Hippocampal formation (tissue), 2 donors: ENCODE measurements around the gene TMEM130.

Experiments
- DNase-seq, 2 donors: peaks; one replicate each; lab custom pipeline; 2025; lab: John Stamatoyannopoulos, UW

Gene TMEM130

GRCh38 chr7:98808751-98809460, 60.9 kb downstream of the TMEM130 start:
- no peak for DNase-seq

DNA sequence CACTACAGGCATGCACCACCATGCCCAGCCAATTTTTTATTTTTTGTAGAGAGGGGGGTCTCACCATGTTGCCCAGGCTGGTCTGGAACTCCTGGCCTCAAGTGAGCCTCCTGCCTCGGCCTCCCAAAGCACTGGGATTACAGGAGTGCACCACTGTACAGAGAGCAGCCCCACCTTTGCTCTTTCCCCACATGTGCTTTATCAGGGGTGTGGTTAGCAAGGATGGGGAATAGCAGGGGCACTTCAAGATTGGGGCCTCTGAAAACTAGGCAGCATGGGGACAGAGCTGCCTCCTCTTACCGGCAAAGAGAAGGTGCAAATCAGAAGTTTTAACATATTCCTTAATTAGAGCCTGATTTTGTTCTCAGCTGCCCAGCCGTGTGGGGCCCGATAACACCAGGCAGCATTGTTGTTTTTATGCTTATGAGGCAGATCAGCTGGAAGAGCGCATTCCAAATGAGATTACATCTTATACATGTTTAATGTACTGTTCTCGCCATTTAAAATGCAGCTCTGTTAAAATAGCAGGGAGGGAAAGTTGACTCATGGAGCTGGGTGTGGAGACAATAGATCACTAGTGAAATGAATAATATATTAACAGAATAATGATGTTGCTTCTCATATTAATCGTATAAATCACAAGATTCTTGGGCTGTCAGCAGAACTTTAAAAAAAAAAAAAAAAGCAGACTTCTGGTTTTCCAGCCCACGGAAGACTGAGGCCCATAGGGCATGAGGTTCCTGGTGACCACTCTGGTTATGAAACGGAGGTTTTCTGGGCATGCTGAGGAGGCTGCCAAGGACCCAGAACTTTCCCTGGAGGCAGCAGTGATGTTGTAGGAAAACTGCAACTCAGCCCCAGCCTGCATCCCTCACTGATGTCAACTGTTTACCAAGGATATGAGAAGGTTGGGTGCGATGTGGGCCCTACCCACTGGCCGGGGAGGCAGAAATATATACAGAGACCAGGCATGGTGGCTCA, 62.5 kb downstream of the TMEM130 start:
- no peak for DNase-seq

- DNase-seq: no peak
Measured at GRCh38 chr7:98805956-98806838, 63.6 kb downstream of the TMEM130 start.

DNA sequence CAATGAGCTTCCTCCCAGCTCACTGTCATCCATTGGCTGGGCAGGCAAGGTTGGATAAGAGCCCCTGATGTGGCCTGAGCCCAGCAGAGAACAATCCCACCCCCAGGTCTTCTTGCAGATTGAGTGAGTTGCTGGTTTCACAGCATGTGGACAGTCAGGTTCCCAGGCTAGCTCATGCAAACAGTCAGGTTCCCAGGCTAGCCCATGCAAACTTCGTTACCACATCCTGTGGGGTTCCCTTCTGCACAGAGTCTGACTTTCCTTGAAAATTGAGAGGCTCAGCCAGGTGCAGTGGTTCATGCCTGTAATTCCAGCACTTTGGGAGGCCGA, 67.1 kb downstream of the TMEM130 start:
- DNase-seq: no peak

- no peak for DNase-seq
Measured at GRCh38 chr7:98802088-98802780, 67.6 kb downstream of the TMEM130 start.

- no peak for DNase-seq
Measured at GRCh38 chr7:98800996-98801395, 68.8 kb downstream of the TMEM130 start.

DNA sequence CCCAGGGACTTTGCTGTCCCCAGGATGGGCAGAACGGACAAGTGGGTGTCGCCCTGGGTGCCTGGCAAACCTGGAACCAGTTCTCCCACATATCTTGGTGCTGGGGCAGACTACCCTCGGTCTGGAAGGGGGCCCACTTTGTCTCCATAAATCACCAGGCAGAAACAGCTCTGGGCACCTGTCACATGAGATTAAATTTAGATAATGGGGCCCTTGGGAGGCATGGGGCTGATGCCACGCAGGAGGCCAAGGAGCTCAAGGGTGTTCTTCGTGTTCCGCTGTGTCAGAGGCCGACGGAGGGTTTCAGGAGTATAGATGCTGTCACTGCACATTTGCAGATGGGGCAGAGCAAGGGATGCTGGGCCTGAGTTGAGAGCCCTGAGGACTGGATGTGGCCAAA, 72.7 kb downstream of the TMEM130 start:
- no peak for DNase-seq
